HepG2 (cell line): ENCODE data around the gene ATG7. TPM values are rescaled to one million over a fixed set of nuclear protein-coding genes. Genes with fewer than 3 reads are reported as not detected.

Source experiments
- GMEB1 ChIP-seq: sonication (generic); formaldehyde crosslinking; IDR thresholded peaks from 2 replicates; pipeline ENCODE4 v1.5.1; 2020; ENCODE audit warnings: missing genetic modification reagents, mild to moderate bottlenecking, borderline replicate concordance
- GTF2F1 ChIP-seq: fragments of 150-350 bp; IDR thresholded peaks from 2 replicates; pipeline ENCODE4 v1.6.1; 2014; ENCODE audit warnings: low read length
- HDAC1 ChIP-seq: sonication (generic); formaldehyde crosslinking; IDR thresholded peaks from 2 replicates; pipeline ENCODE4 v1.5.1; 2020; ENCODE audit warnings: mild to moderate bottlenecking, missing genetic modification reagents
- HMGXB4 ChIP-seq, 2 experiments: sonication (generic) in 1 of 2; formaldehyde crosslinking in 1 of 2; IDR thresholded peaks; 2 replicates each; pipeline versions ENCODE4 v1.4.0 to v1.6.1; 2018 to 2020; ENCODE audit warnings: missing genetic modification reagents in 2 of 2, borderline replicate concordance in 1 of 2, low read depth in 1 of 2, mild to moderate bottlenecking in 1 of 2, missing biosample characterization in 1 of 2
- MIER2 ChIP-seq: IDR thresholded peaks from 2 replicates; pipeline ENCODE4 v1.6.1; 2016; ENCODE audit warnings: missing biosample characterization, missing genetic modification reagents
- MZF1 ChIP-seq: sonication (generic); formaldehyde crosslinking; IDR thresholded peaks from 2 replicates; pipeline ENCODE4 v1.8.1; 2023; ENCODE audit warnings: mild to moderate bottlenecking, missing genetic modification reagents, borderline replicate concordance
- NCOA1 ChIP-seq: sonication (generic); formaldehyde crosslinking; IDR thresholded peaks from 2 replicates; pipeline ENCODE4 v1.9.0; 2021; ENCODE audit warnings: missing genetic modification reagents
- NPAS2 ChIP-seq: sonication (generic); formaldehyde crosslinking; IDR thresholded peaks from 2 replicates; pipeline ENCODE4 v1.8.0; 2022; ENCODE audit warnings: mild to moderate bottlenecking, missing genetic modification reagents, borderline replicate concordance
- PHF5A ChIP-seq: IDR thresholded peaks from one replicate; pipeline ENCODE4 v1.6.1; 2018; ENCODE audit warnings: low read depth, missing genetic modification reagents; ENCODE audit not compliant: unreplicated experiment
- SAP130 ChIP-seq: IDR thresholded peaks from 2 replicates; pipeline ENCODE4 v1.6.1; 2016; ENCODE audit warnings: low read depth
- TRIM22 ChIP-seq: fragments of 450-650 bp; IDR thresholded peaks from 2 replicates; pipeline ENCODE4 v1.6.1; 2017
- ZBTB10 ChIP-seq: sonication (generic); formaldehyde crosslinking; IDR thresholded peaks from 2 replicates; pipeline ENCODE4 v1.4.0; 2020; ENCODE audit warnings: missing genetic modification reagents, borderline replicate concordance
- ZEB1 ChIP-seq: IDR thresholded peaks from 2 replicates; pipeline ENCODE4 v1.6.1; 2012; ENCODE audit warnings: mild to moderate bottlenecking, low read depth, inconsistent platforms; ENCODE audit not compliant: insufficient replicate concordance
- ZFY ChIP-seq: sonication (generic); formaldehyde crosslinking; IDR thresholded peaks from 2 replicates; pipeline ENCODE4 v1.4.0; 2020; ENCODE audit warnings: missing genetic modification reagents
- ZNF136 ChIP-seq: sonication (generic); formaldehyde crosslinking; IDR thresholded peaks from 2 replicates; pipeline ENCODE4 v1.8.1; 2022; ENCODE audit warnings: low read depth, mild to moderate bottlenecking, moderate library complexity, missing genetic modification reagents
- ZNF274 ChIP-seq: sonication (generic); formaldehyde crosslinking; IDR thresholded peaks from 2 replicates; pipeline ENCODE4 v1.5.1; 2020; ENCODE audit warnings: mild to moderate bottlenecking, missing genetic modification reagents
- ZNF317 ChIP-seq: sonication (generic); formaldehyde crosslinking; IDR thresholded peaks from 2 replicates; pipeline ENCODE4 v1.5.0; 2020; ENCODE audit warnings: mild to moderate bottlenecking, missing genetic modification reagents
- ZNF350 ChIP-seq: sonication (generic); formaldehyde crosslinking; IDR thresholded peaks from 2 replicates; pipeline ENCODE4 v1.4.0; 2020; ENCODE audit warnings: mild to moderate bottlenecking, low read depth, missing genetic modification reagents, borderline replicate concordance
- ZNF598 ChIP-seq: sonication (generic); formaldehyde crosslinking; IDR thresholded peaks from 2 replicates; pipeline ENCODE4 v1.5.1; 2020; ENCODE audit warnings: mild to moderate bottlenecking, missing genetic modification reagents, borderline replicate concordance
- ZNF614 ChIP-seq: IDR thresholded peaks from 2 replicates; pipeline ENCODE4 v1.6.1; 2018; ENCODE audit warnings: missing biosample characterization, missing genetic modification reagents, inconsistent platforms, borderline replicate concordance
- ZNF619 ChIP-seq: sonication (generic); formaldehyde crosslinking; IDR thresholded peaks from 2 replicates; pipeline ENCODE4 v1.4.0; 2020; ENCODE audit warnings: mild to moderate bottlenecking, missing genetic modification reagents
- ZNF792 ChIP-seq: IDR thresholded peaks from 2 replicates; pipeline ENCODE4 v1.6.1; 2016
- polyA plus RNA-seq, 8 experiments: library from polyadenylated mRNA; depleted of rRNA in 3 of 8; stranded (reverse) in 7 of 8; unstranded in 1 of 8; fragments of >200 nt; fragmentation: Illumina TruSeq in 4 of 8; extraction: Trizol in 4 of 8; gene quantifications; 2 replicates each; pipeline versions ENCODE4 v1.2.1 to v1.2.3, GENCODE V29; 2011 to 2016; ENCODE audit warnings: low read depth in 4 of 8, missing spikeins in 1 of 8, mixed read lengths in 1 of 8; ENCODE audit not compliant: insufficient read depth in 1 of 8
- total RNA-seq, 5 experiments: library from RNA; depleted of rRNA; stranded (reverse); fragments of >200 nt; fragmentation: Illumina TruSeq; extraction: Trizol; gene quantifications; 2 replicates each; pipeline ENCODE4 v1.2.3, GENCODE V29; 2016; ENCODE audit warnings: low read depth in 1 of 5

The ATG7 gene
- total and polyA plus RNA-seq, 2 of the 13 experiments (the other 11 are each of a cell fraction or from before 2014, with no cell fraction given): 7.8 to 22.1 TPM

- TF ChIP-seq TRIM22 (no peak), ZFY (CRISPR knock-in tag) (peak; percentile 88), ZNF619 (CRISPR knock-in tag) (peak; percentile 91; the same call in 1 of the 2 replicates), ZBTB10 (CRISPR knock-in tag) (peak; percentile 78; the same call in 1 of the 2 replicates), NCOA1 (no peak), PHF5A (CRISPR knock-in tag) (peak; percentile 42), HMGXB4 (CRISPR knock-in tag; IDR thresholded peaks at IDR 0.05; ENCODE audit: borderline replicate concordance in 1 of 2, low read depth in 1 of 2) (peak; percentile 79 to 87), ZNF792 (CRISPR knock-in tag) (peak; percentile 40; the same call in 1 of the 2 replicates), MIER2 (CRISPR knock-in tag) (peak; percentile 52; the same call in 1 of the 2 replicates), HDAC1 (CRISPR knock-in tag) (peak; percentile 90), MZF1 (CRISPR knock-in tag) (no peak), ZNF598 (CRISPR knock-in tag) (no peak; the same call in 1 of the 2 replicates), NPAS2 (CRISPR knock-in tag) (no peak), ZNF136 (CRISPR knock-in tag) (no peak), ZNF274 (CRISPR knock-in tag) (peak; percentile 77; the same call in 1 of the 2 replicates), GTF2F1 (no peak), ZNF350 (CRISPR knock-in tag) (peak; percentile 95), ZNF614 (CRISPR knock-in tag) (peak; percentile 48; the same call in 1 of the 2 replicates), GMEB1 (CRISPR knock-in tag) (peak; percentile 86), ZEB1 (no peak), ZNF317 (peak; percentile 68; the same call in 1 of the 2 replicates), SAP130 (peak; percentile 98)
Observed at GRCh38 chr3:11271986-11272904, at the start of gene ATG7 (continued).
